HG03066 (cell line): ENCODE results near the gene RHOBTB1.
A peak's percentile ranks its signal among the peaks of the same experiment; 100 is the strongest.

Experiments used
- ATAC-seq: cut with Tn5 transposase; IDR thresholded peaks from one replicate; pipeline ENCODE4 v1.9.1; 2021; ENCODE audit warnings: low read depth; ENCODE audit not compliant: unreplicated experiment

RHOBTB1 gene

GRCh38 chr10:60965696-60966095 lies 21.7 kb upstream of the RHOBTB1 start:
- ATAC-seq = no peak

- no peak for ATAC-seq
These were observed 20.6 kb upstream of the RHOBTB1 start for GRCh38 chr10:60964257-60965235.

GRCh38 chr10:60963441-60964256 lies 19.7 kb upstream of the RHOBTB1 start:
- ATAC-seq = no peak

GRCh38 chr10:60962946-60963345 lies 19.0 kb upstream of the RHOBTB1 start:
- ATAC-seq = no peak

- ATAC-seq = no peak
These were observed 16.9 kb upstream of the RHOBTB1 start for GRCh38 chr10:60960913-60961312.

GRCh38 chr10:60960031-60960430 lies 16.0 kb upstream of the RHOBTB1 start:
- ATAC-seq = no peak

GRCh38 chr10:60958892-60959601 lies 15.1 kb upstream of the RHOBTB1 start:
- no peak for ATAC-seq

GRCh38 chr10:60957667-60958221 lies 13.8 kb upstream of the RHOBTB1 start:
- ATAC-seq = no peak

- ATAC-seq = no peak
These were observed 12.0 kb upstream of the RHOBTB1 start for GRCh38 chr10:60955957-60956425.

- ATAC-seq = no peak
These were observed 11.3 kb upstream of the RHOBTB1 start for GRCh38 chr10:60955316-60955715.

GRCh38 chr10:60954035-60954434 lies 10.1 kb upstream of the RHOBTB1 start:
- ATAC-seq = no peak

GRCh38 chr10:60953420-60953819 lies 9.4 kb upstream of the RHOBTB1 start:
- ATAC-seq = no peak

- ATAC-seq = no peak
These were observed 8.8 kb upstream of the RHOBTB1 start for GRCh38 chr10:60952846-60953220.

GRCh38 chr10:60952067-60952845 lies 8.3 kb upstream of the RHOBTB1 start:
- no peak for ATAC-seq

- no peak for ATAC-seq
These were observed 7.3 kb upstream of the RHOBTB1 start for GRCh38 chr10:60951272-60951724.

- ATAC-seq = no peak
These were observed 6.3 kb upstream of the RHOBTB1 start for GRCh38 chr10:60950300-60950699.

GRCh38 chr10:60948851-60949250 lies 4.9 kb upstream of the RHOBTB1 start:
- no peak for ATAC-seq

- ATAC-seq = no peak
These were observed 919 bp upstream of the RHOBTB1 start for GRCh38 chr10:60944910-60945297.

GRCh38 chr10:60943316-60944057 lies 498 bp downstream of the RHOBTB1 start:
- ATAC-seq = peak; percentile 22
